Measurements from ENCODE around the gene TNNC1. TPM values are rescaled to one million over a fixed set of nuclear protein-coding genes. Genes with fewer than 3 reads are reported as not detected.

The TNNC1 gene
- total RNA-seq, 3 donors from 2014 or later (not counting 1 experiment from before 2014, with no cell fraction given): 1.1 to 1.2 TPM; not detected in 1

- WGBS (ENCODE audit: insufficient coverage): 93% methylated on average over 24 of the region's 24 CpGs
- TF ChIP-seq, protein P1, sequence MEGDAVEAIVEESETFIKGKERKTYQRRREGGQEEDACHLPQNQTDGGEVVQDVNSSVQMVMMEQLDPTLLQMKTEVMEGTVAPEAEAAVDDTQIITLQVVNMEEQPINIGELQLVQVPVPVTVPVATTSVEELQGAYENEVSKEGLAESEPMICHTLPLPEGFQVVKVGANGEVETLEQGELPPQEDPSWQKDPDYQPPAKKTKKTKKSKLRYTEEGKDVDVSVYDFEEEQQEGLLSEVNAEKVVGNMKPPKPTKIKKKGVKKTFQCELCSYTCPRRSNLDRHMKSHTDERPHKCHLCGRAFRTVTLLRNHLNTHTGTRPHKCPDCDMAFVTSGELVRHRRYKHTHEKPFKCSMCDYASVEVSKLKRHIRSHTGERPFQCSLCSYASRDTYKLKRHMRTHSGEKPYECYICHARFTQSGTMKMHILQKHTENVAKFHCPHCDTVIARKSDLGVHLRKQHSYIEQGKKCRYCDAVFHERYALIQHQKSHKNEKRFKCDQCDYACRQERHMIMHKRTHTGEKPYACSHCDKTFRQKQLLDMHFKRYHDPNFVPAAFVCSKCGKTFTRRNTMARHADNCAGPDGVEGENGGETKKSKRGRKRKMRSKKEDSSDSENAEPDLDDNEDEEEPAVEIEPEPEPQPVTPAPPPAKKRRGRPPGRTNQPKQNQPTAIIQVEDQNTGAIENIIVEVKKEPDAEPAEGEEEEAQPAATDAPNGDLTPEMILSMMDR (IDR thresholded peaks at IDR 0.05): no peak
- Histone ChIP-seq H3K9me3 (ENCODE audit: control insufficient read depth, insufficient read depth, low read length) (no peaks in the 10 kb centered on the region), H3K4me1 (ENCODE audit: control insufficient read depth, insufficient read depth, low read length) (peaks cover 25% of the 10 kb centered on the region), H3K27ac (ENCODE audit: low read length) (no peak overlapping the region), H3K4me3 (ENCODE audit: low read length) (no peak overlapping the region), H3K27me3 (ENCODE audit: control insufficient read depth, insufficient read depth, low read length) (no peaks in the 10 kb centered on the region), H3K36me3 (ENCODE audit: control insufficient read depth, insufficient read depth, low read length) (no peaks in the 10 kb centered on the region)
- DNase-seq (no peak), ATAC-seq (no peak)
- no peak overlapping the region for H3K27ac Mint-ChIP-seq
- H3K27me3 Mint-ChIP-seq (ENCODE audit: low read depth in 2 of 2): no peaks in the 10 kb centered on the region
- intact Hi-C loops (cut with micrococcal nuclease): no loop called here
- no peaks in the 10 kb centered on the region for H3K36me3 Mint-ChIP-seq
- H3K4me3 Mint-ChIP-seq: no peak overlapping the region
- H3K9me3 Mint-ChIP-seq: no peaks in the 10 kb centered on the region
- peaks cover 22 to 26% of the 10 kb centered on the region in 2 donors for H3K4me1 Mint-ChIP-seq
These were observed 2.4 kb downstream of the TNNC1 start for GRCh38 chr3:52451237-52452083.

DNA sequence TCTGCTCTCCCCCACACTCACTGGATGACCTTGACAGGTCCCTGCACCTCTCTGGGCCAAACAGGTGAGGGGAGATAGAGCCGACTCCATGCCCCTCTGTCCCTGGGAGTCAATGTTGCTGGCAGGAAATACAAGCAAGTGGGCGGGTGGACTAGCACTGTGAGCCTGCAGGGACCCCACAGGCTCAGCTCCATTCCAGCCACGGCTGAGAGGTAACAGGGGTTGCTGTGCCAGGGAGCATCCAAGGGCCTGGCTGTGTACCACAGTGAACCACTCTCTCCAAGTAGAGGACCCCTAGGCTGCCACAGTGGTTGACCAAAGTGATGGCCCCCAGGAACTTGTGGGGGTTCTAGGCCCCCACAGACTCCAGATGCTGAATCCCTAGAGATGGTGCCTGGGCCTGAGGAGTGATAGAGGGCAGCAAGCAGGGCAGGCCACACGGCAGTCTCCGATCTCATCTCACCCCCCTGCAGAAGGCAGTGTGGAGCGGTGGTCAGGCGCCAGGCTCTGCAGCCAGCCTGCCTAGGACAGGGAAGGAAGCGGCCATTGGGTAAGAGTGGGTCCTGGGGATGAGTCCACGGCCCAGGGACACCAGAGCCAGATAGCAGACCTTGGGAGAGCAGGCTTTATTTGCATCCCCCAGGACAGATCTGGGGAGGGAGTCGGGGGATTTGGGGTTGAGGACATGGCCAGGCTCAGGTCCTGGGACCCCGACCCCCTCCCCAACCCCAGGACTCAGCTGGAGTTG, 3.2 kb downstream of the TNNC1 start:
- 93% methylated on average over 9 of the region's 11 CpGs for WGBS (ENCODE audit: insufficient coverage)
- Histone ChIP-seq H3K27me3 (ENCODE audit: control insufficient read depth, insufficient read depth, low read length) (no peaks in the 10 kb centered on the region), H3K4me1 (ENCODE audit: control insufficient read depth, insufficient read depth, low read length) (peaks cover 18% of the 10 kb centered on the region), H3K27ac (ENCODE audit: low read length) (no peak overlapping the region), H3K4me3 (ENCODE audit: low read length) (no peak overlapping the region), H3K9me3 (ENCODE audit: control insufficient read depth, insufficient read depth, low read length) (no peaks in the 10 kb centered on the region), H3K36me3 (ENCODE audit: control insufficient read depth, insufficient read depth, low read length) (no peaks in the 10 kb centered on the region)
- H3K4me1 Mint-ChIP-seq: peaks cover 15 to 18% of the 10 kb centered on the region in 2 donors
- H3K27me3 Mint-ChIP-seq (ENCODE audit: low read depth in 2 of 2): no peaks in the 10 kb centered on the region
- intact Hi-C loops (cut with micrococcal nuclease): no loop called here
- no peaks in the 10 kb centered on the region for H3K9me3 Mint-ChIP-seq
- DNase-seq (no peak), ATAC-seq (no peak)
- H3K27ac Mint-ChIP-seq: no peak overlapping the region
- TF ChIP-seq, protein P1 (IDR thresholded peaks at IDR 0.05): no peak
- no peak overlapping the region for H3K4me3 Mint-ChIP-seq
- no peaks in the 10 kb centered on the region for H3K36me3 Mint-ChIP-seq

GRCh38 chr3:52447512-52448355, 6.1 kb downstream of the TNNC1 start:
- H3K27me3 ChIP-seq (ENCODE audit: control insufficient read depth, insufficient read depth, low read length): no peaks in the 10 kb centered on the region
- 88% methylated on average over 12 of the region's 12 CpGs for WGBS (ENCODE audit: insufficient coverage)
- peaks cover 12% of the 10 kb centered on the region for H3K4me1 ChIP-seq (ENCODE audit: control insufficient read depth, insufficient read depth, low read length)
- TF ChIP-seq, protein P1 (IDR thresholded peaks at IDR 0.05): no peak
- H3K4me3 Mint-ChIP-seq: no peak overlapping the region
- H3K9me3 Mint-ChIP-seq: no peaks in the 10 kb centered on the region
- no peaks in the 10 kb centered on the region for H3K27me3 Mint-ChIP-seq (ENCODE audit: low read depth in 2 of 2)
- ATAC-seq (no peak), DNase-seq (no peak)
- peak overlapping the region in 1 of 2 donors; percentile 65 for H3K27ac Mint-ChIP-seq
- no peaks in the 10 kb centered on the region for H3K36me3 ChIP-seq (ENCODE audit: control insufficient read depth, insufficient read depth, low read length)
- no peak overlapping the region for H3K27ac ChIP-seq (ENCODE audit: low read length)
- H3K36me3 Mint-ChIP-seq: no peaks in the 10 kb centered on the region
- H3K9me3 ChIP-seq (ENCODE audit: control insufficient read depth, insufficient read depth, low read length): no peaks in the 10 kb centered on the region
- H3K4me1 Mint-ChIP-seq: peaks cover 6% of the 10 kb centered on the region in 2 donors
- no peak overlapping the region for H3K4me3 ChIP-seq (ENCODE audit: low read length)
- intact Hi-C loops (cut with micrococcal nuclease): loop anchor here (1.0 to 5.0 kb wide), 3 partner anchors 19 to 225 kb away; no protein-coding TSS in a partner anchor

Measured in natural killer cell (primary cell).